IPS-15b (cell line): ENCODE measurements around the gene EML6.
"Not testable (repeated sequence)": the region's sequence is repeated elsewhere in the genome, so short reads cannot be mapped to it uniquely, and the experiment has no call there.

ENCODE experiments used
- H3K27me3 ChIP-seq: one replicate; pipeline ENCODE4 v1.6.1; 2013; ENCODE audit warnings: low read length; ENCODE audit not compliant: control insufficient read depth, insufficient read depth
- H3K36me3 ChIP-seq: one replicate; pipeline ENCODE4 v1.6.1; 2013; ENCODE audit warnings: low read length; ENCODE audit not compliant: control insufficient read depth, insufficient read depth
- H3K4me1 ChIP-seq: one replicate; pipeline ENCODE4 v1.6.1; 2013; ENCODE audit warnings: mild to moderate bottlenecking, low read length; ENCODE audit not compliant: control insufficient read depth, insufficient read depth
- H3K4me3 ChIP-seq: one replicate; pipeline ENCODE4 v1.5.1; 2013; ENCODE audit warnings: low read depth, low read length
- H3K9ac ChIP-seq: one replicate; pipeline ENCODE4 v1.6.1; 2013; ENCODE audit warnings: low read depth, mild to moderate bottlenecking, low read length
- H3K9me3 ChIP-seq: one replicate; pipeline ENCODE4 v1.6.1; 2013; ENCODE audit warnings: mild to moderate bottlenecking, low read length; ENCODE audit not compliant: control insufficient read depth, insufficient read depth

The EML6 gene

DNA sequence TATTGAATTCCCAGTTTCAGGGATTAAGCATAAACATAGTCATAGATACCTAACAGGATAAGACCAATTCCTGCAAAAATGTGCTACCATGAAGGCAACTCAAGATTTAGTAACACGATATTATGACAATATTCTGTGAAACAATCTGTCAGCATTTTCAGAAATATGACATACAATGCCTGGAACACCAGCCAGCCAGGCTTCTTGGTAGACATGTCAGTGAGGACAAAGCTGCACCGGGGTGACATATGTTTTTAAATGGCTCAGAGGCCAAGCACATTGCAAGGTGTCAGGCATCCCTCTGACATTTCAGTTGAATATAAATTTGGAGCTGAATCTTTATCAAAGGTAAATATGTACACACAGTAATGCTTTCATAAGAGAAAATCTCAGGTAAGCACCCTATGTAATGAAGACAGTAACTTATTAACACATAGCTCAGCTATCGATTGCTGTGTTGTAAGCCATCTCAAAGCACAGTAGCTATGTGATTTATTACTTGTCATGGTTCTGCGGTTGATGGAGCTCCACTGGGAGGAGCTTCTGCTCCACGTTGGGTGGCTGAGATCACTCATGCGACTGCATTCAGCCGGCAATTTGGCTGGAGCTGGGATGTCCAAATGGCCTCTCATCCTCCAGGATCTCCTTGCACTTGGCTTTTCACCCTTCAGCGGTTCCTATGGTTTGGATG, 31.9 kb upstream of the EML6 start:
- Histone ChIP-seq H3K36me3 (no peaks in the 10 kb centered on the region), H3K9ac (no peak overlapping the region), H3K9me3 (no peaks in the 10 kb centered on the region), H3K4me1 (no peaks in the 10 kb centered on the region), H3K27me3 (no peaks in the 10 kb centered on the region), H3K4me3 (no peak overlapping the region)

DNA sequence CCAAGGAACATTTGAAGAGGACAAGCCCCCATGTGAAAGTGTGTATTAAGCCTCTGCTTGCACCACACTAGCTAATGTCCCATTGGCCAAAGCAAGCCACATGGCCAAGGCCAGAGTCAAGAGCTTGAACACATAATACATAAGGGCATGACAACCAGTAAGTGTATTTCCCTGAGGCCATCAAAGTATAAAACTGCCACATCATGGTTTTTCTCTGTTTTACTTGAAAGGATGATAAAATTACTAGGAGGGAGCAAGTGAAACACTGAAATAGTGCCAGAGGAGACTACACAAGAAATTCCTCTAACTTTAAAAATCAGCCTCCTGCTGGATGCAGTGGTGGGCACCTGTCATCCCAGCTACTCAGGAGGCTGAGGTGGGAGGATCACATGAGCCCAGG, 30.9 kb upstream of the EML6 start:
- no peak overlapping the region for H3K9ac ChIP-seq
- H3K27me3 ChIP-seq: no peaks in the 10 kb centered on the region
- H3K4me3 ChIP-seq: no peak overlapping the region
- H3K4me1 ChIP-seq: no peaks in the 10 kb centered on the region
- H3K36me3 ChIP-seq: no peaks in the 10 kb centered on the region
- no peaks in the 10 kb centered on the region for H3K9me3 ChIP-seq

GRCh38 chr2:54695378-54695777, 28.1 kb upstream of the EML6 start:
- no peaks in the 10 kb centered on the region for H3K9me3 ChIP-seq

DNA sequence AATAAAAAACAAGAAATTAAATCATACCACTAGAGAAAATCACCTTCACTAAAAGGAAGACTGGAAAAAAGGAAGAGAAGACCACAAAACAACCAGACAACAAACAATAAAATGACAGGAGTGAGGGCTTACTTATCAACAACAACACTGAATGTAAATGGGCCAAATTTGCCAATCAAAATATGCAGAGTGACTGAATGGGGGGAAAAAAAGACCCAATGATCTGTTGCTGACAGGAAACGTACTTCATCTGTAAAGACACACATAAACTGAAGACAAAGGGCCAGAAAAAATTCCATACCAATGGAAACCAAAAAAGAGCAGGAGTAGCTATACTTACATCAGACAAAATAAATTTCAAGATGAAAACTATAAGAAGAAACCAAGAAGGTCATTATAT, 25.5 kb upstream of the EML6 start:
- Histone ChIP-seq H3K4me1 (no peaks in the 10 kb centered on the region), H3K36me3 (no peaks in the 10 kb centered on the region), H3K9ac (no peak overlapping the region), H3K27me3 (no peaks in the 10 kb centered on the region), H3K9me3 (no peaks in the 10 kb centered on the region), H3K4me3 (no peak overlapping the region)

More at GRCh38 chr2:54695378-54695777, 28.1 kb upstream of the EML6 start:
- Histone ChIP-seq H3K27me3 (no peaks in the 10 kb centered on the region), H3K36me3 (no peaks in the 10 kb centered on the region), H3K4me3 (no peak overlapping the region), H3K4me1 (no peaks in the 10 kb centered on the region), H3K9ac (no peak overlapping the region)

GRCh38 chr2:54698926-54699325, 24.5 kb upstream of the EML6 start:
- H3K9me3 ChIP-seq, H3K36me3 ChIP-seq, H3K4me3 ChIP-seq, H3K9ac ChIP-seq, H3K4me1 ChIP-seq, H3K27me3 ChIP-seq: not testable (repeated sequence)

DNA sequence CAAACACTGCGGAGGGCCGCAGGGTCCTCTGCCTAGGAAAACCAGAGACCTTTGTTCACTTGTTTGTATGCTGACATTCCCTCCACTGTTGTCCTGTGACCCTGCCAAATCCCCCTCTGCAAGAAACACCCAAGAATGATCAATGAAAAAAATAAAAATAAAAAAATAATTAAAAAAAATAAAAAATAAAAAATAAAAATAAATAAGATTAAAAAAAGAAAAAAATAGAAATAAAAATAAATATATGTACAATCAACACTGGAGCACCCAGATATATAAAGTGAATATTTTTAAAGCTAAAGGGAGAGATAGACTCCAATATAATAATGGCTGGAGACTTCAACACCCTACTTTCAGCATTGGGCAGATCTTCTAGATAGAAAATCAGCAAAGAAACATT, 23.8 kb upstream of the EML6 start:
- Histone ChIP-seq H3K4me3 (no peak overlapping the region), H3K36me3 (no peaks in the 10 kb centered on the region), H3K27me3 (no peaks in the 10 kb centered on the region), H3K9me3 (no peaks in the 10 kb centered on the region), H3K9ac (no peak overlapping the region), H3K4me1 (no peaks in the 10 kb centered on the region)

GRCh38 chr2:54701029-54701428, 22.4 kb upstream of the EML6 start:
- no peaks in the 10 kb centered on the region for H3K27me3 ChIP-seq
- H3K9ac ChIP-seq: no peak overlapping the region
- no peaks in the 10 kb centered on the region for H3K9me3 ChIP-seq
- H3K4me1 ChIP-seq: no peaks in the 10 kb centered on the region
- no peaks in the 10 kb centered on the region for H3K36me3 ChIP-seq
- H3K4me3 ChIP-seq: no peak overlapping the region

DNA sequence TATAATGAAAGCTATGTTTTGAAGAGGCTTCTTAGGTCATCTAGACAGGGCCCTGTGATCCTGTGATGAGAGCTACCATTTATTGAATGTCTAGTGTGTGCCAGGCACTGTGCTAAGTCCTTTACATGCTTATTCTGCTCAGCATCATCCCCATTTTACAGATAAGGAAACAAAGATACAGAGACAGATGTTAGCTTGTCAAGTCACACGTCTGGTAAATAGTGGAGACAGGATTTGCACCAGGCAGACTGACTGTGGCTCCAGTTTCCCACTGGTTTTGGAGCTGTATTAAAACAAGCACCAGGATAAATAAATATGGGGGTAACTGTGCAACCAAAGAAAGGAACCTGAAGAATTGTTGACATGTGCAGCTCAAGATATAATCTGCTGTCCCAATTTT, 19.2 kb upstream of the EML6 start:
- H3K9me3 ChIP-seq: no peaks in the 10 kb centered on the region
- H3K4me3 ChIP-seq: no peak overlapping the region
- no peaks in the 10 kb centered on the region for H3K4me1 ChIP-seq
- H3K36me3 ChIP-seq: no peaks in the 10 kb centered on the region
- H3K27me3 ChIP-seq: no peaks in the 10 kb centered on the region
- no peak overlapping the region for H3K9ac ChIP-seq

DNA sequence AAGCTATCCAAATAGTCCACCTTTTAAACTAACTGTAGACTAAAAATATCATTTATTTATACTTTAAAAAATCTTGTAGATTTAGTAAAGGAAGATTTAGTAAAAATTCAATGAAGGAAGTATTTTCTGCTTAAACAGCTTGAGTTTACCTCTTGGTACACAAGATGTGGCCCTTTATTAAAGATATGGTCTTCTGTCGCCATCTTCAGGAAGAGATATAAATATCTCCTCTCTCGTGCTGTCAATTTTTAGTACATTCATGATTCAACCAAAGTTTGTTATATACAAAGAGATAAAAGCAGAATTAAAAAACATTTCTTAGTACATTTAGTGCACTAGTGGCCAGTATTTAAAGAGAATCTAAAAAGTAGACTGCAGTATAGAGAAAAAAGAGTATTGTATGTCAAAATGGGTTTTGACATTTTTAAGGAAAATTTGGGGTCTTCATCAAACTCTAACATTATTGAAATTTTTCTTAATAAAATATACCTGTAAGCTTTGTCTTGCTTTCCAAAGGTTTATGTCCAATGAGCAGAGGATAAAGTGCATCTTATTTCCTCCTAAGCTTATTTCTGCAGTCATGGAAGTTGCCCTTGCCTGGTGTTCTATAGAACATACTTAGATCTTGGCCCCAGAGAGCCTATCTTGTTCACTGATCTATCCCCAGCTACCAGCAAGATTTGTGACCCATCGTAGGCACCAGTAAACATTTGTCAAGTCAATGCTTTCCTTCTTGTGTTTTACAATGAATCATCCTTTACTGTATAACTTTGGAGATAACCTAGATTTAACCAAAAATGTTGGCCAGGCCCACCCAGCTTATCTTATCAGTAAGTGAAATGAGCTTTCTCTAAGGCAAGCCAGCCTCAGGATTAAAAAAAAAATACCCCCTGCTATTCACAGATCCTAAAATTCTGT, 18.5 kb upstream of the EML6 start:
- Histone ChIP-seq H3K9me3 (no peaks in the 10 kb centered on the region), H3K9ac (no peak overlapping the region), H3K27me3 (peaks cover 4% of the 10 kb centered on the region), H3K4me1 (peaks cover 2% of the 10 kb centered on the region), H3K4me3 (no peak overlapping the region), H3K36me3 (no peaks in the 10 kb centered on the region)

DNA sequence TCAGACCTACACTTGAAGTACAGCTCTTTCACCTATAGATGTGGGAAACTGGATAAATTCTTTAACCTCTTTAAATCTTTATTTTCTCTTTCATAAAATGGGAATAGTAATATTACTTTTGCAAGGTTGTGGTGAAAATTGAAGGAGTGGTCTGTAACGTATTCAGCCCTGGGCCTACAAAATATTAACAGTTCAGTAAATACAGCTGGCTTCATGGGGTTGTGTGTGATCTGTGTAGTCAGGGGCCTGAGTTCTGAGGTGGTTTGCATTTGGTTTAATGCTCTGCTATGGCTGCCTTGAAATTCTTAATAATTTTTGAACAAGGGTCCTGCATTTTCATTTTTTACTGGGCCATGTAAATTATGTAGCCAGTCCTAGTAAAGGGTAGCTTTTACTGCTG, 16.8 kb upstream of the EML6 start:
- Histone ChIP-seq H3K9me3 (no peaks in the 10 kb centered on the region), H3K4me3 (no peak overlapping the region), H3K27me3 (peaks cover 4% of the 10 kb centered on the region), H3K4me1 (peaks cover 2% of the 10 kb centered on the region), H3K9ac (no peak overlapping the region), H3K36me3 (no peaks in the 10 kb centered on the region)

DNA sequence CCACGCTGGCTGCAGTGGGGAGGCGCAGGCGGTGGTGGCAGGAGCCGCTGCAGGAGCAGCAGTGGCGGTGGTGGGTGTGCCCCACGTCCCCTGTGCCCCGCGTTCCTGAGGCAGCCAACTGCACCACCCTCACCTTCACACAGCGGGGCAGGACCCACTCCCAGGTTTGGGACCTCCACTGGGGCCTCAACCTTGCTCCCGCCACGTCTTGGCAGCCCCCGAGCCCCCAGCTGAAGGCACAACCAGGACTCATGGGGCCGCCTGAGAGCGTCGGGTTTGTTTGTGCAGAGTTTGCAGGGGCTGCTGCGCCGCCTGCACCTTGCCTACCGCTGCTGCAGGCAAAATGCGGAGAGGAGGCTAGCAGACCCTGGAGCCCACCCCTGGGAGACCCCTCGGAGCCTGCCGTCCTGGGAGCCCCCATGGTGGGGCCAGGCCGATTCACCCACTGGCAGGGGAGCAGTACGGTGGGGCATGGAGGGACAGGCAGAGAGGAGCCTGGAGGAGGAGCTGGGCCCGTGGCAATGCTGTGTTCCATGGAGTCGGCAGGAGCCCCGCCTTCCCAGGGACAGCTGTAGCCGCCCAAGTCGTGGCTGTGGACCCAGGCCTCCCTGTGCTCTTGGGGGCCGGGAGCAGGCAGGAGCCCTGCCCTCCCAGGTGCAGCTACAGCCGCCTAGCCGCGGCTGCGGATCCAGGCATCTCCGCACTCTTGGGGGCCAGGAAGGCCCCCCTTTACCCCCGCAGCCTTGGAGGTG, 14.7 kb upstream of the EML6 start:
- H3K9me3 ChIP-seq: no peaks in the 10 kb centered on the region
- peaks cover 4% of the 10 kb centered on the region for H3K27me3 ChIP-seq
- no peaks in the 10 kb centered on the region for H3K36me3 ChIP-seq
- H3K4me1 ChIP-seq: peaks cover 2% of the 10 kb centered on the region
- peak overlapping the region; percentile 70 for H3K9ac ChIP-seq
- peak overlapping the region; percentile 75 for H3K4me3 ChIP-seq
